ENCODE data around the gene PAAF1.
A peak's percentile ranks its signal among the peaks of the same experiment; 100 is the strongest.

Gene PAAF1

GRCh38 chr11:73946798-73947458, 70.1 kb downstream of the PAAF1 start:
- DNase-seq (ENCODE audit: low spot score) = no peak

- DNase-seq (ENCODE audit: low spot score) = no peak
Observed at GRCh38 chr11:73949246-73949645, 72.4 kb downstream of the PAAF1 start.

GRCh38 chr11:73949912-73950311, 73.1 kb downstream of the PAAF1 start:
- DNase-seq (ENCODE audit: low spot score) = no peak

- DNase-seq (ENCODE audit: low spot score) = peak; percentile 74
Observed at GRCh38 chr11:73950869-73951710, 74.3 kb downstream of the PAAF1 start, which contains the start of gene DNAJB13. Gene DNAJB13, plus strand, starts transcription at chr11:73951026. Its CDS starts 44 bp downstream, at chr11:73951070.

- no peak for DNase-seq (ENCODE audit: low spot score)
Observed at GRCh38 chr11:73951797-73952196, 75.0 kb downstream of the PAAF1 start.

- no peak for DNase-seq (ENCODE audit: low spot score)
Observed at GRCh38 chr11:73956876-73957653, 80.3 kb downstream of the PAAF1 start.

GRCh38 chr11:73957654-73958361, 81.0 kb downstream of the PAAF1 start:
- no peak for DNase-seq (ENCODE audit: low spot score)

- no peak for DNase-seq (ENCODE audit: low spot score)
Observed at GRCh38 chr11:73958521-73959141, 81.8 kb downstream of the PAAF1 start.

- no peak for DNase-seq (ENCODE audit: low spot score)
Observed at GRCh38 chr11:73961321-73961720, 84.5 kb downstream of the PAAF1 start.

GRCh38 chr11:73962101-73962705, 85.4 kb downstream of the PAAF1 start:
- DNase-seq (ENCODE audit: low spot score) = no peak

- DNase-seq (ENCODE audit: low spot score) = no peak
Observed at GRCh38 chr11:73963861-73964260, 87.1 kb downstream of the PAAF1 start.

- peak; percentile 36 for DNase-seq (ENCODE audit: low spot score)
Observed at GRCh38 chr11:73965076-73965763, 88.4 kb downstream of the PAAF1 start.

- no peak for DNase-seq (ENCODE audit: low spot score)
Observed at GRCh38 chr11:73965764-73966121, 88.9 kb downstream of the PAAF1 start.

GRCh38 chr11:73968356-73968966, 91.7 kb downstream of the PAAF1 start:
- DNase-seq (ENCODE audit: low spot score) = no peak

- no peak for DNase-seq (ENCODE audit: low spot score)
Observed at GRCh38 chr11:73969091-73969490, 92.3 kb downstream of the PAAF1 start.

GRCh38 chr11:73969991-73970800, 93.4 kb downstream of the PAAF1 start:
- no peak for DNase-seq (ENCODE audit: low spot score)

GRCh38 chr11:73971175-73971719, 94.4 kb downstream of the PAAF1 start:
- DNase-seq (ENCODE audit: low spot score) = no peak

GRCh38 chr11:73972187-73972586, 95.4 kb downstream of the PAAF1 start:
- no peak for DNase-seq (ENCODE audit: low spot score)

All from COLO829 (cell line).